Brain pericyte (primary cell): ENCODE measurements around the gene S1PR4.
A peak's percentile ranks its signal among the peaks of the same experiment; 100 is the strongest.
"Not testable (repeated sequence)": the region's sequence is repeated elsewhere in the genome, so short reads cannot be mapped to it uniquely, and the experiment has no call there.

Experiments
- DNase-seq: peaks from one replicate; pipeline ENCODE4 v3.0.0-alpha.2; 2012; ENCODE audit warnings: low read depth, low spot score

S1PR4 gene

GRCh38 chr19:3151563-3152418 is 26.8 kb upstream of the S1PR4 start:
- DNase-seq: no peak

GRCh38 chr19:3152419-3152780 is 26.2 kb upstream of the S1PR4 start:
- DNase-seq: no peak

GRCh38 chr19:3153286-3154230 is 25.0 kb upstream of the S1PR4 start:
- DNase-seq: no peak

- DNase-seq: not testable (repeated sequence)
These were observed 24.1 kb upstream of the S1PR4 start for GRCh38 chr19:3154447-3154846.

GRCh38 chr19:3154957-3155736 is 23.4 kb upstream of the S1PR4 start:
- DNase-seq: peak; percentile 49

- DNase-seq: no peak
These were observed 21.3 kb upstream of the S1PR4 start for GRCh38 chr19:3157096-3157845.

- DNase-seq: no peak
These were observed 19.0 kb upstream of the S1PR4 start for GRCh38 chr19:3159565-3159964.

- DNase-seq: no peak
These were observed 18.4 kb upstream of the S1PR4 start for GRCh38 chr19:3160219-3160618.

- no peak for DNase-seq
These were observed 17.1 kb upstream of the S1PR4 start for GRCh38 chr19:3161453-3161852.

GRCh38 chr19:3162418-3163229 is 15.9 kb upstream of the S1PR4 start:
- DNase-seq: no peak

- DNase-seq: no peak
These were observed 15.2 kb upstream of the S1PR4 start for GRCh38 chr19:3163230-3163886.

- DNase-seq: no peak
These were observed 14.6 kb upstream of the S1PR4 start for GRCh38 chr19:3163943-3164342.

GRCh38 chr19:3167533-3168272 is 10.9 kb upstream of the S1PR4 start:
- no peak for DNase-seq

- DNase-seq: no peak
These were observed 6.5 kb upstream of the S1PR4 start for GRCh38 chr19:3171894-3172672.

GRCh38 chr19:3172673-3173000 is 5.9 kb upstream of the S1PR4 start:
- not testable (repeated sequence) for DNase-seq

- DNase-seq: no peak
These were observed 2.5 kb upstream of the S1PR4 start for GRCh38 chr19:3175781-3176714.
